Muscle of back (tissue), 11 donors: ENCODE results near the gene CREM. TPM values are rescaled to one million over a fixed set of nuclear protein-coding genes. Genes with fewer than 3 reads are reported as not detected.

Experiments used
- DNase-seq, 3 donors: peaks; one replicate each; pipeline versions ENCODE4 v3.0.0 to v3.0.0-alpha.2; 2013
- polyA plus RNA-seq, 10 donors: library from polyadenylated mRNA; unstranded; fragments of 120-200 nt; gene quantifications; one replicate each; pipeline ENCODE4 v1.2.1, GENCODE V29; 2013; ENCODE audit not compliant: insufficient read length in 10 of 10

Gene CREM
- polyA plus RNA-seq, 10 donors, result 46.3 to 55.9 (median 49.1) TPM

- no peak for DNase-seq
Measured at GRCh38 chr10:35132727-35133126, 6.1 kb downstream of the CREM start.

GRCh38 chr10:35133586-35133985 lies 6.9 kb downstream of the CREM start:
- DNase-seq, result no peak

DNA sequence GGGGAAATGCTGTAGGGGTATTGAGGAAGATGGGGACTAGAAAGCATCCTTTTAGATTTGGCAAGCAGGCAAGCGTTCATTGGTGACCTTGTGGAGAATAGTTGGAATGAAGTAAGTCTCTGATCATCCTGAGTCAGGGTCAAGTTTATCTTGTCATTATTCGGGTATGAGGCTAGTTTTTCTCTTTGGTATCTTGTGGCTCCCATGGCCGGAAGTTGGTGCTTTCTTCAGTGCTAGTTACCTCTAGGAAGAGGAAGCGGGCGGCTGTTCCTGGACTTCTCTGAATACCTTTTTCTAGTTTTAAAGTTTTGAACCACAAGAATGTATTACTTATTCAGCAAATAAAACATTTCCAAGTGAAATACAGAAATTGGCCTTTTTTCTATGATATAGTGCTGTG lies 9.2 kb downstream of the CREM start:
- DNase-seq, result no peak

- no peak for DNase-seq
Measured at GRCh38 chr10:35136263-35136815, 9.7 kb downstream of the CREM start.

DNA sequence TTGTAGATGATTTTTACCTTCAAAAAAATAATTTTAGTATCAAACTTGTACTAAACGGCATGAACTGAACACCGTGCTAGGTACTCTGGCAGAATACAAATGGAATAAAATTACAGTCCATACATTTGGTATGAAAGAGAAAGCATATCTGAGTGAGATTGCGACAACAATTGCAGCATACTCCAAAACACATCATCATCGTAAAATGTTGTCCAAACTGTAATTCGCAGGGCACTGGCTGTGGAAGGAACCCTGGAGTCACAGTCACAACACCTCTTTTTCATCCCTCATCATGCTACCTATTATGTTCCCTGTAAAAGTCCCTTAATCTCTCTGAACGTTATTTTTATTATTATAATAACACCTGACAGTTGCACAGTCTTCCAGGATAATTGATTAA lies 13.5 kb downstream of the CREM start:
- DNase-seq, result no peak

DNA sequence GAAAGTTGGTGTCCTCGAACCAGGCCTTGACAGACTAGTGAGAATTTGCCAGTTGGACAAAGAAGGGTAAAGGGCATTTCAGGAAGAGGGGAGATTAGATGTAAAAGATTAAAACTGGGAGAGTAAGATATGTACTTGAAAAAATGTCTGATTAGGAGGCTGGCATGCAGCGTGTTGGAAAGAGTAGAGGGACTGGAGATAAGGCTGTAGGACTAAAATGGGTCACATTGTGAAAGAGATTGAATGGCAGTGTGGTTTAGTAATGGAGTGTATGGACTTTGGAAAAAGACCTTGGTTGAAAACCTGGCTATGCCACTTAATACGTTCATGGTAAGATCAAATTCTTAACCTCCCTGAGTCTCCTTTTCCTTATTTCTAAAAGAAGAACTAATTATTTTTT lies 14.1 kb downstream of the CREM start:
- DNase-seq, result no peak

DNA sequence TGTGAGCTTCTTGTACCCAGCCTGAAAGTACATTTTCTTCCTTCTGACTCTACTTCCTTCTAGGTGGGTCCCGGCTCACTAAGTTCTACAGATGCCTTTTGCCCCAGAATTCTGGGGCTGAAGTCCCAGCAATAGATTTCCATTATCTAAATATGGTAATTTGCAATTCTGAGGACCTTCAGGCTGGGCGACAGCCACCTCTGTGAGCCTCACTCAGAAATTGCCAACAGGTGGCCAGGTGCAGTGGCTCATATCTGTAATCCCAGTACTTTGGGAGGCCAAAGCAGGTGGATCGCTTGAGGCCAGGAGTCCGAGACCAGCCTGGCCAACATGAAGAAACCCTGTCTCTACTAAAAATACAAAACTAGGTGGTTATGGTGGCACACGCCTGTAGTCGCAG lies 23.7 kb downstream of the CREM start:
- no peak for DNase-seq

- no peak for DNase-seq
Measured at GRCh38 chr10:35152992-35153391, 26.3 kb downstream of the CREM start.

DNA sequence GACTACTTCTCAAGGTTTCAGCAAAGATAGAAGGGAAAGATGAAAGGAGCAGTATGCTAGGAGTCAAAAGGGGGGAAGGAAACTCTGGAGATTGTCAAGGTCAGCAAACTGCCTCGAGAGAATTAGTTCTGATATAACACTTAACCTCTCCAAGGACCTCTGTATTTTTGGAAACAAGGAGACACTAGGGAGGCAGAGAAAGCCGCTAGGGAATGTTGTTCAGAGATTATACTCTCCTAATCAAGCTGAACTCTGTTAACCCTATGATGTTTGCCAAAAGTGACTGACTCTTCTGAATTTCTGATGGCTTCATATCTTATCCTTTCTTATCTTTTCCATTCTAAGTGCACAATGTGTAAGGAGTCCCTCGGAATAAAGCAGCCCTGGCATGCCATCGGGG lies 27.1 kb downstream of the CREM start:
- no peak for DNase-seq

DNA sequence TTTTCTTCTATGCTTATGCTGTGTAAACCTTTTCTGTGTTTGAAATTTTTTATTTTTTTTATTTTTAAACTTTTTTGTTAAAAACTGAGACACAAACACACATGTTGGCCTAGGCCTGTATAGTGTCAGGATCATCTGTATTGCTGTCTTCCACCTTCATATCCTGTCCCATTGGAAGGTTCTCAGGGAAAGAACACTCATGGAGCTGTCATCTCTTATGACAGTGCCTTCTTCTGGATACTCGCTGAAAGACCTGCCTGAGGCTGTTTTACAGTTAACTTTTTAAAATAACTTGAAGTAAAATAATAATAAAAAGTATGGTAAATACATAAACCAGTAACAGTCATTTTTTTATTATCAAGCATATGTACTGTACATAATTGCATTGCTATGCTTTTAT lies 34.1 kb downstream of the CREM start:
- no peak for DNase-seq

- no peak for DNase-seq
Measured at GRCh38 chr10:35161906-35162305, 35.3 kb downstream of the CREM start.

DNA sequence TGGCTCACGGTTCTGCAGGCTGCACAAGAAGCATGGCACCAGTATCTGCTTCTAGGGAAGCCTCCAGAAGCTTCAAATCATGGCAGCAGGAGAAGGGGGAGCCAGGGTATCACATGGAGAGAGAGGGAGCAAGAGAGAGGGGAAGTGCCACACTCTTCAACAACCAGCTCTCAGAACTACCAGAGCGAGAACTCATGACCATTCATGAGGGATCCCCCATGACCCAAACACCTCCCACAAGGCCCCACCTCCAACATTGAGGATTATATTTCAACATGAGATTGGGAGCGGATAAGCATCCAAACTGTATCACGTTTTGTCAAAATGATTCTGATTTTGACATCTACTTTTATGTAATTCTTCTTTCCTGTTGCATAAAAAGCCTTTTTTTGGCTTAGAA lies 38.5 kb downstream of the CREM start:
- DNase-seq, result no peak

GRCh38 chr10:35165811-35166210 lies 39.2 kb downstream of the CREM start:
- no peak for DNase-seq

- DNase-seq, result no peak
Measured at GRCh38 chr10:35166607-35167006, 40.0 kb downstream of the CREM start.

GRCh38 chr10:35167342-35167741 lies 40.7 kb downstream of the CREM start:
- no peak for DNase-seq

- no peak for DNase-seq
Measured at GRCh38 chr10:35172146-35172545, 45.5 kb downstream of the CREM start.

DNA sequence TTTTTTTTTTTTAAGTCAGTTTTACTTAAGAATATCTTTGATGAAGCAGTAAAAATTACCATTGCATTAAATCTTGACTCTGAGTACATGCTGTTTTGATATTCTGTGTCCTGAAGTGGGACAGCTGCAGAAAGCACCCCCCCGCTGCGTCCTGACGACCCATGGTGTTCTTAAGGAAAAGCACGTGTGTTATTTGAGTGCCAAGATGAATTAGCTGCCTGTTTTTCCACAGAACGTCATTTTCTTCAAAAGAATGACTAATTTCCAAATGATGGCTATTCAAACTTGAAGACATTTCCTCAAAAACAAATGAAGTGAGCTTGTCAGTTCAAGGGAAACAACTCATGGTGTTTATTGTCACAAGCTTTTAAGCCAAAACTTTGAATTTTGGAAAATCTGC lies 45.9 kb downstream of the CREM start:
- DNase-seq, result peak in 2 of 3 donors; percentile 26 to 51

DNA sequence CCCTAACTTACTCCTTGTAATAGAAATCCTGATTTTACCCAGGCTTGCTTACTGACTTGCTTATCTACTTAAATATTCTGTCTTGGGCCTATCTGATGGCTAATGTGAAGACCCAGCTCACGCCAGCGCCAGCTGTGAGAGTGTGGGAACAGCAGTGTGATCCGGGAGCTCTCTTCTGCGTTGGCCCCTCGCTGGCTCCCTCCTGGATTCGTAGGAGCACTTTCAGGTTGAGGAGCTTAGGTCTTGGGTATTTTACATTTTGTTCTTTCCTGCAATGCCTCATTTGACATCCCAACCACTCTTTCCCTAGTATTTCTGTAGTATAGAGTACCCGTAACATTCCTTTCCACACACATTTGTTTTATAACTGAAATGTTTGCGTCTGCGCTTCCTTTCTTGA lies 51.7 kb downstream of the CREM start:
- DNase-seq, result no peak

- DNase-seq, result no peak
Measured at GRCh38 chr10:35182631-35183510, 56.2 kb downstream of the CREM start.

DNA sequence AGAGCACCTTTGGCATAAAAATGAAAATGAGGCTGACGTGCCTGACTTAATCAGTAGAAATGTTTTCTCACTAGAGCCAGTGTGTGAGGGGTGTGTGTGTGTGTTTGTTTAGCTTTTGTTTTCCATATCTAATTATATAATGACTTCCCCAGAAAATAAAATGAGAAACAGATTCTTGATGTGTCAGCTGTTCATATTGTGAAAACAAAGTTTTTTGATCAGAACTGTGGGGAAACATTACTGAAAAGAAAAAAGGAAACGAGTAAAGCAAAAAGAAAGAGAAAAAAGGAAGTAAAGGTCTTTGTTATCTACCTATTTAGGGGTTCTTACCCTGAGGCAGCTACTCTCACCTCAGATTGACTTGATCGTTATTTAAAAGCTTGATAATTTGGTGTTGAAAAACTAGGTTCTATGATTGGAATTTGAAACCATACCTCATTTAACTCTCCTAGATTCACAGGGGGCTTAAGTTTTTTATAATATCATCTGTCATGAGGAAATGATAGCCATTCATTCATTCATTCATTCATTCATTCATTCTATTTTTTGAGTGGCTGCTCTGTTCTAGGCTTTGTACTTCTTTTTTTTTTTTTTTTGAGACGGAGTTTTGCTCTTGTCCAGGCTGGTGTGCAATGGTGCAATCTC lies 58.0 kb downstream of the CREM start:
- DNase-seq, result no peak

DNA sequence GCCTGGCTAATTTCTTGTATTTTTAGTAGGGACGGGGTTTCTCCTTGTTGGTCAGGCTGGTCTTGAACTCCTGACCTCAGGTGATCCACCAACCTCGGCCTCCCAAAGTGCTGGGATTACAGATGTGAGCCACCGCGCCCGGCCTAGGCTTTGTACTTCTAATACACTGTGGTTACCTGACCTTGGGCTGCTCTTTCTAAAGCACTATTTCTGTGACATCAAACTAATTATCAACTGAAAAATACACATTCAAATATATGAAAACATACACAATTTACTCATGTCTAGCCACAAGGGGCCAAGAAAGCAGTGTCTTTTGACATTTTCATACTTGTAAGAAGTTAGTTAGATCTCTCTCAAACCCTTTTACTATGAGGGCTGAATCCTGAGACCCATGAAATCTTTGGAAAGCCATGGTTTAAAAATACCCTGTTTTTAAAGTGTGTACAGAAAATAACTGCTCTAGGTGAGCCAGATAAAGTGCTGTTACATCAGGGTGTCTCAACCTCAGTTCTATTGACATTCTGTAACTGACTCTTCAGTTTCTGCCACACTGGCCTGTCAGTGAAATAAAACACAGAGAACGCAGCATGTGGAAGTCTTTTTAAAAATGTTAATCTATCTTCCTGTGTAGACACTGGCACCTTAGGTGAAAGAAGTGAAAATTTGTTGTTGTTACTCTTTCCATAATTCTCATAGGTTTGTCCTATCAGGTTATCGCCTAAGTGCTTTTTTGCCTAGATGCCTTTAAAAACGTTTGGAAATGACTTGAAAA lies 58.8 kb downstream of the CREM start:
- DNase-seq, result no peak

- no peak for DNase-seq
Measured at GRCh38 chr10:35188954-35189353, 62.3 kb downstream of the CREM start.
